ENCODE data around the gene AURKAIP1.

DNA sequence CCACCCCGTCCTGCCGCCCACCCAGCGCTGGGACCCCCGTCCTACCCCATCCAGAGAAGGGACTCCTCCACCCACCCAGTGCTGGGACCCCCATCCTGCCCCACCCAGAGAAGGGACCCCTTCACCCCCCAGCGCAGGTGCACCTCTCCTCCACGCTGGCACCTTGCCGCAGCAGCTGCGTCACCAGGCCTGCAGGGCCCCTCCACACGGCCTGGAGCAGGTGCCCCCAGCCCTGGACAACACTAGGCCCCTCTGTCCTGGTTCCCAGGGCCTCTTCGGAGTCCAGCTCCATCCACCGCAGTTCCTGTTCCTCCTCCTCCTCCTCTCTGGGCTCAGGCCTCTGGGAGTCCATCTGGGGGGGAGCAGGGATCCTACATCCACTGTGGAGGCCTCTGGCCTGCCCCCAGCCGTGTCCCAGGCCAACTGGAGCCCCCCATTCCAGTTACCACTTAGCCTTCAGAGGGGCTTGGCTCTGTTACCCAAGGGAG lies 45.7 kb upstream of the AURKAIP1 start:
- TF ChIP-seq, protein P1, sequence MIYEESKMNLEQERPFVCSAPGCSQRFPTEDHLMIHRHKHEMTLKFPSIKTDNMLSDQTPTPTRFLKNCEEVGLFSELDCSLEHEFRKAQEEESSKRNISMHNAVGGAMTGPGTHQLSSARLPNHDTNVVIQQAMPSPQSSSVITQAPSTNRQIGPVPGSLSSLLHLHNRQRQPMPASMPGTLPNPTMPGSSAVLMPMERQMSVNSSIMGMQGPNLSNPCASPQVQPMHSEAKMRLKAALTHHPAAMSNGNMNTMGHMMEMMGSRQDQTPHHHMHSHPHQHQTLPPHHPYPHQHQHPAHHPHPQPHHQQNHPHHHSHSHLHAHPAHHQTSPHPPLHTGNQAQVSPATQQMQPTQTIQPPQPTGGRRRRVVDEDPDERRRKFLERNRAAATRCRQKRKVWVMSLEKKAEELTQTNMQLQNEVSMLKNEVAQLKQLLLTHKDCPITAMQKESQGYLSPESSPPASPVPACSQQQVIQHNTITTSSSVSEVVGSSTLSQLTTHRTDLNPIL (CRISPR knock-in tag; IDR thresholded peaks at IDR 0.05; ENCODE audit: low read depth): no peak
- TF ChIP-seq ISL1 (CRISPR knock-in tag; IDR thresholded peaks at IDR 0.05): no peak
- TF ChIP-seq OSR1 (CRISPR knock-in tag; IDR thresholded peaks at IDR 0.05): no peak
- TF ChIP-seq ZFP3 (CRISPR knock-in tag; IDR thresholded peaks at IDR 0.05): no peak
- TF ChIP-seq ZNF70 (CRISPR knock-in tag; IDR thresholded peaks at IDR 0.05): no peak
- TF ChIP-seq ZNF8 (CRISPR knock-in tag; IDR thresholded peaks at IDR 0.05): no peak
- no peak for TF ChIP-seq ARNTL (CRISPR knock-in tag; IDR thresholded peaks at IDR 0.05; ENCODE audit: borderline replicate concordance, low read depth)
- no peak for TF ChIP-seq TCF4 (CRISPR knock-in tag; IDR thresholded peaks at IDR 0.05; ENCODE audit: borderline replicate concordance)
- TF ChIP-seq, protein P2, sequence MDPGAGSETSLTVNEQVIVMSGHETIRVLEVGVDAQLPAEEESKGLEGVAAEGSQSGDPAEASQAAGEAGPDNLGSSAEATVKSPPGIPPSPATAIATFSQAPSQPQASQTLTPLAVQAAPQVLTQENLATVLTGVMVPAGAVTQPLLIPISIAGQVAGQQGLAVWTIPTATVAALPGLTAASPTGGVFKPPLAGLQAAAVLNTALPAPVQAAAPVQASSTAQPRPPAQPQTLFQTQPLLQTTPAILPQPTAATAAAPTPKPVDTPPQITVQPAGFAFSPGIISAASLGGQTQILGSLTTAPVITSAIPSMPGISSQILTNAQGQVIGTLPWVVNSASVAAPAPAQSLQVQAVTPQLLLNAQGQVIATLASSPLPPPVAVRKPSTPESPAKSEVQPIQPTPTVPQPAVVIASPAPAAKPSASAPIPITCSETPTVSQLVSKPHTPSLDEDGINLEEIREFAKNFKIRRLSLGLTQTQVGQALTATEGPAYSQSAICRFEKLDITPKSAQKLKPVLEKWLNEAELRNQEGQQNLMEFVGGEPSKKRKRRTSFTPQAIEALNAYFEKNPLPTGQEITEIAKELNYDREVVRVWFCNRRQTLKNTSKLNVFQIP (CRISPR knock-in tag; IDR thresholded peaks at IDR 0.05; ENCODE audit: borderline replicate concordance, low read depth): no peak
- TF ChIP-seq, protein P3, sequence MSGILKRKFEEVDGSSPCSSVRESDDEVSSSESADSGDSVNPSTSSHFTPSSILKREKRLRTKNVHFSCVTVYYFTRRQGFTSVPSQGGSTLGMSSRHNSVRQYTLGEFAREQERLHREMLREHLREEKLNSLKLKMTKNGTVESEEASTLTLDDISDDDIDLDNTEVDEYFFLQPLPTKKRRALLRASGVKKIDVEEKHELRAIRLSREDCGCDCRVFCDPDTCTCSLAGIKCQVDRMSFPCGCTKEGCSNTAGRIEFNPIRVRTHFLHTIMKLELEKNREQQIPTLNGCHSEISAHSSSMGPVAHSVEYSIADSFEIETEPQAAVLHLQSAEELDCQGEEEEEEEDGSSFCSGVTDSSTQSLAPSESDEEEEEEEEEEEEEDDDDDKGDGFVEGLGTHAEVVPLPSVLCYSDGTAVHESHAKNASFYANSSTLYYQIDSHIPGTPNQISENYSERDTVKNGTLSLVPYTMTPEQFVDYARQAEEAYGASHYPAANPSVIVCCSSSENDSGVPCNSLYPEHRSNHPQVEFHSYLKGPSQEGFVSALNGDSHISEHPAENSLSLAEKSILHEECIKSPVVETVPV (CRISPR knock-in tag; IDR thresholded peaks at IDR 0.05): no peak
- no peak for TF ChIP-seq ZC3H10 (CRISPR knock-in tag; IDR thresholded peaks at IDR 0.05)
- no peak for TF ChIP-seq GLIS3 (CRISPR knock-in tag; IDR thresholded peaks at IDR 0.05)
- TF ChIP-seq, protein P4, sequence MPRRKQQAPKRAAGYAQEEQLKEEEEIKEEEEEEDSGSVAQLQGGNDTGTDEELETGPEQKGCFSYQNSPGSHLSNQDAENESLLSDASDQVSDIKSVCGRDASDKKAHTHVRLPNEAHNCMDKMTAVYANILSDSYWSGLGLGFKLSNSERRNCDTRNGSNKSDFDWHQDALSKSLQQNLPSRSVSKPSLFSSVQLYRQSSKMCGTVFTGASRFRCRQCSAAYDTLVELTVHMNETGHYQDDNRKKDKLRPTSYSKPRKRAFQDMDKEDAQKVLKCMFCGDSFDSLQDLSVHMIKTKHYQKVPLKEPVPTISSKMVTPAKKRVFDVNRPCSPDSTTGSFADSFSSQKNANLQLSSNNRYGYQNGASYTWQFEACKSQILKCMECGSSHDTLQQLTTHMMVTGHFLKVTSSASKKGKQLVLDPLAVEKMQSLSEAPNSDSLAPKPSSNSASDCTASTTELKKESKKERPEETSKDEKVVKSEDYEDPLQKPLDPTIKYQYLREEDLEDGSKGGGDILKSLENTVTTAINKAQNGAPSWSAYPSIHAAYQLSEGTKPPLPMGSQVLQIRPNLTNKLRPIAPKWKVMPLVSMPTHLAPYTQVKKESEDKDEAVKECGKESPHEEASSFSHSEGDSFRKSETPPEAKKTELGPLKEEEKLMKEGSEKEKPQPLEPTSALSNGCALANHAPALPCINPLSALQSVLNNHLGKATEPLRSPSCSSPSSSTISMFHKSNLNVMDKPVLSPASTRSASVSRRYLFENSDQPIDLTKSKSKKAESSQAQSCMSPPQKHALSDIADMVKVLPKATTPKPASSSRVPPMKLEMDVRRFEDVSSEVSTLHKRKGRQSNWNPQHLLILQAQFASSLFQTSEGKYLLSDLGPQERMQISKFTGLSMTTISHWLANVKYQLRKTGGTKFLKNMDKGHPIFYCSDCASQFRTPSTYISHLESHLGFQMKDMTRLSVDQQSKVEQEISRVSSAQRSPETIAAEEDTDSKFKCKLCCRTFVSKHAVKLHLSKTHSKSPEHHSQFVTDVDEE (CRISPR knock-in tag; IDR thresholded peaks at IDR 0.05): no peak
- TF ChIP-seq SNAI2 (CRISPR knock-in tag; IDR thresholded peaks at IDR 0.05): no peak

All from SK-N-SH treated with all-trans-retinoic acid at 6 μM for 48 hours (cell line).